Thoracic aorta (tissue), 2 donors: ENCODE data around the gene LHX6. TPM values are rescaled to one million over a fixed set of nuclear protein-coding genes. Genes with fewer than 3 reads are reported as not detected.

Source experiments
- ATAC-seq: fragments of 150-250 bp; one replicate; pipeline ENCODE4 v1.8.0; 2017; ENCODE audit warnings: low read depth; ENCODE audit not compliant: insufficient number of reproducible peaks, low FRiP score
- DNase-seq: peaks from one replicate; pipeline ENCODE4 v3.0.0-alpha.2; 2020; ENCODE audit warnings: low spot score
- H3K27ac ChIP-seq, 2 donors: fragments of 200-600 bp; sonication (generic); 1 replicate in 1 of 2; 2 replicates in 1 of 2; pipeline ENCODE4 v1.5.1; 2016; ENCODE audit warnings: mild to moderate bottlenecking in 2 of 2, moderate library complexity in 2 of 2
- H3K27me3 ChIP-seq: fragments of 200-600 bp; sonication (generic); replicated peaks from 2 replicates; pipeline ENCODE4 v1.6.0; 2016; ENCODE audit warnings: mild to moderate bottlenecking; ENCODE audit not compliant: insufficient read depth
- H3K36me3 ChIP-seq: fragments of 200-600 bp; sonication (generic); one replicate; pipeline ENCODE4 v1.5.1; 2016
- H3K4me1 ChIP-seq, 2 donors: fragments of 200-600 bp; sonication (generic); 1 replicate in 1 of 2; 2 replicates in 1 of 2; pipeline versions ENCODE4 v1.5.1 to v1.6.0; 2016; ENCODE audit warnings: low read depth in 2 of 2, mild to moderate bottlenecking in 1 of 2; ENCODE audit not compliant: control insufficient read depth in 1 of 2
- H3K4me3 ChIP-seq: fragments of 200-600 bp; sonication (generic); 2 replicates; pipeline ENCODE4 v1.5.1; 2016; ENCODE audit warnings: mild to moderate bottlenecking
- H3K9me3 ChIP-seq: fragments of 200-600 bp; sonication (generic); 2 replicates; pipeline ENCODE4 v1.5.1; 2016
- CTCF ChIP-seq: fragments of 200-600 bp; sonication (generic); IDR thresholded peaks from one replicate; pipeline ENCODE4 v1.5.1; 2019; ENCODE audit warnings: antibody characterized with exemption
- total RNA-seq, 2 donors: library from RNA; depleted of rRNA; stranded (reverse); fragments of >200 nt; gene quantifications; one replicate each; pipeline versions ENCODE4 v1.1.0 to v1.2.3, GENCODE V29; 2016

The LHX6 gene
- total RNA-seq, 2 donors from 2014 or later = 5.0 to 6.5 TPM

- Histone ChIP-seq H3K27me3 (no peaks in the 10 kb centered on the region), H3K36me3 (peaks cover 3% of the 10 kb centered on the region), H3K4me3 (no peak overlapping the region), H3K27ac (no peak overlapping the region), H3K9me3 (no peaks in the 10 kb centered on the region), H3K4me1 (peaks cover 10 to 12% of the 10 kb centered on the region in 2 donors)
- DNase-seq = no peak
- TF ChIP-seq CTCF = no peak
- no peak for ATAC-seq
These were observed 73.0 kb downstream of the LHX6 start for GRCh38 chr9:122155796-122156195.

Other genes with a start within 250 kb of the LHX6 start
- gene TTLL11, start 135.6 kb downstream of the LHX6 start, total RNA-seq = 10 to 100 TPM; 25.7 to 31.2 TPM
- gene NDUFA8, start 69.2 kb downstream of the LHX6 start, total RNA-seq = 10 to 100 TPM; 14.6 to 19.3 TPM
- gene MORN5, start 69.0 kb downstream of the LHX6 start, total RNA-seq = not detected
- 10 to 100 TPM in 1 of 2 donors, 1 to 10 TPM in 1; 7.3 to 10.5 TPM for gene RBM18, start 35.9 kb upstream of the LHX6 start, total RNA-seq
- gene MRRF, start 35.9 kb upstream of the LHX6 start, total RNA-seq = 10 to 100 TPM; 16.9 to 36.8 TPM
- 10 to 100 TPM; 10.8 to 13.8 TPM for gene PTGS1, start 142.1 kb upstream of the LHX6 start, total RNA-seq
- not detected for gene OR1J1, start 249.0 kb upstream of the LHX6 start, total RNA-seq